Fibroblast of lung (primary cell): ENCODE data around the gene LITAF. TPM values are rescaled to one million over a fixed set of nuclear protein-coding genes. Genes with fewer than 3 reads are reported as not detected.

Source experiments
- DNase-seq, 2 donors: peaks; one replicate each; pipeline versions ENCODE4 v3.0.0 to v3.0.0-alpha.2; 2010; ENCODE audit warnings: low read depth in 2 of 2
- H2AFZ ChIP-seq: 2 replicates; pipeline ENCODE4 v1.5.1; 2012; ENCODE audit warnings: low read length, control low read depth, inconsistent platforms
- H3K27ac ChIP-seq: 2 replicates; pipeline ENCODE4 v1.5.1; 2011; ENCODE audit warnings: low read length, control low read depth; ENCODE audit not compliant: insufficient read depth
- H3K27me3 ChIP-seq: 2 replicates; pipeline ENCODE4 v1.5.1; 2011; ENCODE audit warnings: mild to moderate bottlenecking, low read length; ENCODE audit not compliant: control insufficient read depth, insufficient read depth
- H3K36me3 ChIP-seq: 2 replicates; pipeline ENCODE4 v1.5.1; 2011; ENCODE audit warnings: low read length; ENCODE audit not compliant: control insufficient read depth, insufficient read depth
- H3K4me1 ChIP-seq: 2 replicates; pipeline ENCODE4 v1.5.1; 2011; ENCODE audit warnings: low read length; ENCODE audit not compliant: control insufficient read depth, insufficient read depth; ENCODE audit errors: extremely low read depth
- H3K4me2 ChIP-seq: 2 replicates; pipeline ENCODE4 v1.5.1; 2011; ENCODE audit warnings: low read length, control low read depth; ENCODE audit not compliant: insufficient read depth; ENCODE audit errors: extremely low read depth
- H3K4me3 ChIP-seq, 4 experiments: fragments of 200-600 bp in 1 of 4; sonication (generic) in 1 of 4; replicated peaks in 1 of 4; 2 replicates each; pipeline ENCODE4 v1.5.1; 2011 to 2016; ENCODE audit warnings: low read length in 4 of 4, low read depth in 3 of 4, mild to moderate bottlenecking in 3 of 4, control low read depth in 2 of 4, inconsistent platforms in 1 of 4, mixed read lengths in 1 of 4; ENCODE audit not compliant: insufficient read depth in 1 of 4; ENCODE audit errors: control extremely low read depth in 1 of 4
- H3K79me2 ChIP-seq: 2 replicates; pipeline ENCODE4 v1.5.1; 2012; ENCODE audit warnings: mild to moderate bottlenecking, low read length, inconsistent platforms; ENCODE audit not compliant: control insufficient read depth, insufficient read depth
- H3K9ac ChIP-seq: 2 replicates; pipeline ENCODE4 v1.5.1; 2011; ENCODE audit warnings: mild to moderate bottlenecking, low read length, control low read depth; ENCODE audit not compliant: insufficient read depth
- H3K9me3 ChIP-seq: 2 replicates; pipeline ENCODE4 v1.5.1; 2012; ENCODE audit warnings: low read depth, low read length; ENCODE audit not compliant: control insufficient read depth, insufficient read depth
- H4K20me1 ChIP-seq: 2 replicates; pipeline ENCODE4 v1.5.1; 2011; ENCODE audit warnings: low read length; ENCODE audit not compliant: control insufficient read depth, insufficient read depth; ENCODE audit errors: extremely low read depth
- EZH2 ChIP-seq: IDR thresholded peaks from 2 replicates; pipeline ENCODE4 v1.5.1; 2012; ENCODE audit warnings: low read length, control low read depth, mild to moderate bottlenecking; ENCODE audit errors: missing control alignments
- polyA plus RNA-seq, 2 donors: library from polyadenylated mRNA; depleted of rRNA in 1 of 2; stranded (reverse) in 1 of 2; unstranded in 1 of 2; fragments of >200 nt; gene quantifications; 2 replicates each; pipeline ENCODE4 v1.2.1, GENCODE V29; 2011 to 2012; ENCODE audit warnings: missing spikeins in 1 of 2
- total RNA-seq: library from RNA; depleted of rRNA; stranded (reverse); fragments of >200 nt; gene quantifications from 2 replicates; pipeline ENCODE4 v1.2.1, GENCODE V29; 2014
- TF ChIP-seq, protein P1 (sequence below), 2 donors: IDR thresholded peaks in 1 of 2; conservative IDR thresholded peaks in 1 of 2; 1 replicate in 1 of 2; 2 replicates in 1 of 2; pipeline ENCODE4 v1.5.1; 2011 to 2012; ENCODE audit warnings: low read length in 2 of 2, control low read depth in 1 of 2, inconsistent platforms in 1 of 2, low read depth in 1 of 2, mild to moderate bottlenecking in 1 of 2

Gene LITAF
- total and polyA plus RNA-seq, 2 donors (not counting 1 experiment from before 2014, with no cell fraction given) = 79.6 to 162 TPM

DNA sequence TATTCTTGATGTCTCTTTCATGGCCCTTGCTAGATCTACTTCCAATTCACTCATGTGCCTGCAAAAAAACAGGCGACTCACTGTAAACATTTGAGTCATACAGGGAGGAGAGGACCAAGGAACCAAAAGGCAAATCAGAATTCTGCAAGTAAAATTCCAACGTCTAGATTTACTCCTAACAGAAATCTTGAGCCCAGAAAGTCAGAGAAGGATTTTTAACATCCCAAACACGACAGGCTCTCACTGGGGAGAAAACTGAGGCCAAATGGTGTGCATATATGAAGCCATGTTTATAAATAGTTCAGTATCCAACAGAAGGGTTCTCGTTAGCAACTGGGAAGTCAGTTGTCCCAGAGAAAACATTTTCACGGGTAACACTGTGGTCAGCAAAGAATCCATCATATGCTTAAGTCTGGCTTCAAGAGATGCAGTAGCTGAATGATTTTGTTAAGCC is 40.1 kb downstream of the LITAF start:
- Histone ChIP-seq H3K27me3 (no peaks in the 10 kb centered on the region), H4K20me1 (no peaks in the 10 kb centered on the region), H3K4me3 (peak overlapping the region in 1 of 4 experiments; percentile 19), H3K9me3 (no peaks in the 10 kb centered on the region), H3K36me3 (peaks cover 8% of the 10 kb centered on the region), H3K4me1 (peaks cover 4% of the 10 kb centered on the region), H2AFZ (no peak overlapping the region), H3K4me2 (peak overlapping the region; percentile 30), H3K27ac (peak overlapping the region; percentile 50), H3K9ac (no peak overlapping the region), H3K79me2 (no peaks in the 10 kb centered on the region)
- DNase-seq = peak; percentile 72 to 87
- TF ChIP-seq EZH2 = no peak
- TF ChIP-seq, protein P1, sequence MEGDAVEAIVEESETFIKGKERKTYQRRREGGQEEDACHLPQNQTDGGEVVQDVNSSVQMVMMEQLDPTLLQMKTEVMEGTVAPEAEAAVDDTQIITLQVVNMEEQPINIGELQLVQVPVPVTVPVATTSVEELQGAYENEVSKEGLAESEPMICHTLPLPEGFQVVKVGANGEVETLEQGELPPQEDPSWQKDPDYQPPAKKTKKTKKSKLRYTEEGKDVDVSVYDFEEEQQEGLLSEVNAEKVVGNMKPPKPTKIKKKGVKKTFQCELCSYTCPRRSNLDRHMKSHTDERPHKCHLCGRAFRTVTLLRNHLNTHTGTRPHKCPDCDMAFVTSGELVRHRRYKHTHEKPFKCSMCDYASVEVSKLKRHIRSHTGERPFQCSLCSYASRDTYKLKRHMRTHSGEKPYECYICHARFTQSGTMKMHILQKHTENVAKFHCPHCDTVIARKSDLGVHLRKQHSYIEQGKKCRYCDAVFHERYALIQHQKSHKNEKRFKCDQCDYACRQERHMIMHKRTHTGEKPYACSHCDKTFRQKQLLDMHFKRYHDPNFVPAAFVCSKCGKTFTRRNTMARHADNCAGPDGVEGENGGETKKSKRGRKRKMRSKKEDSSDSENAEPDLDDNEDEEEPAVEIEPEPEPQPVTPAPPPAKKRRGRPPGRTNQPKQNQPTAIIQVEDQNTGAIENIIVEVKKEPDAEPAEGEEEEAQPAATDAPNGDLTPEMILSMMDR (conservative IDR thresholded peaks at IDR 0.05 in 1 of 2, IDR thresholded peaks at IDR 0.05 in 1 of 2; ENCODE audit: low read depth in 1 of 2, low read length in 2 of 2) = no peak

DNA sequence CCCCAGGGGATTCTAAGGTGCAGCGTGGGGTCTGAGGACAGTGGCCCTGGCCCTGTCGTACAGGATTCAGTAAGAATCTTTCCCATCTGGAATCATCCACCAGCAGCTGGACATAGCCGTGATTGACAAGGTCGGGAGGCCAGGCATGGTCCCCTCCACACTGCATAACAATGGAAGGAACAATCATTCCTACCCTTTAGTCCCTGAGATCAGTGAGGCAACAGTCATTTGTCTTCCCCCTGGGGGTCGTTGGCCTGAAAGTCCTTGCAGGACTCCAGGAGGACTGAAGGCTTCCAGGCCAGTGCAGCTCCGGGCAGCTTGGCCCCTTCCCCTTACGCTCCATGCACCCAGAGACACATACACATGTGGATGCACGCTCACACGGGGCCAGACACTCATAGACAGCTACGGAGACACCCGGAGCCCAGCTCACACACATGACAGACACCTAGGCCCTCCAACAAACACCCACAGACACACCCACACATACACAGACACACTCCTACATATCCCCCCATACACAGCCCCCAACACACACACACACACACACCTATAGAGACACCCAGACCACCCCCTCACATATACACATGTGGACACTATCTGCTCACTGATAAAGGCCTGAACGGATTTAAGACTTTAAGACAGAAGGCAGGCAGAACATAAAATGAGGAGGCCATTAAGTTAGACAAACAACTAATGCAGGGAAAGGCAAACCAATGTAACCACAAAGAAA is 42.9 kb downstream of the LITAF start:
- DNase-seq = no peak
- TF ChIP-seq, protein P1 (conservative IDR thresholded peaks at IDR 0.05 in 1 of 2, IDR thresholded peaks at IDR 0.05 in 1 of 2; ENCODE audit: low read depth in 1 of 2, low read length in 2 of 2) = no peak
- no peak for TF ChIP-seq EZH2
- Histone ChIP-seq H3K36me3 (peaks cover 3% of the 10 kb centered on the region), H3K9me3 (no peaks in the 10 kb centered on the region), H3K27me3 (no peaks in the 10 kb centered on the region), H3K9ac (no peak overlapping the region), H3K27ac (no peak overlapping the region), H3K4me3 (no peak overlapping the region), H2AFZ (no peak overlapping the region), H3K4me1 (peaks cover 4% of the 10 kb centered on the region), H3K79me2 (no peaks in the 10 kb centered on the region), H4K20me1 (no peaks in the 10 kb centered on the region), H3K4me2 (no peak overlapping the region)

DNA sequence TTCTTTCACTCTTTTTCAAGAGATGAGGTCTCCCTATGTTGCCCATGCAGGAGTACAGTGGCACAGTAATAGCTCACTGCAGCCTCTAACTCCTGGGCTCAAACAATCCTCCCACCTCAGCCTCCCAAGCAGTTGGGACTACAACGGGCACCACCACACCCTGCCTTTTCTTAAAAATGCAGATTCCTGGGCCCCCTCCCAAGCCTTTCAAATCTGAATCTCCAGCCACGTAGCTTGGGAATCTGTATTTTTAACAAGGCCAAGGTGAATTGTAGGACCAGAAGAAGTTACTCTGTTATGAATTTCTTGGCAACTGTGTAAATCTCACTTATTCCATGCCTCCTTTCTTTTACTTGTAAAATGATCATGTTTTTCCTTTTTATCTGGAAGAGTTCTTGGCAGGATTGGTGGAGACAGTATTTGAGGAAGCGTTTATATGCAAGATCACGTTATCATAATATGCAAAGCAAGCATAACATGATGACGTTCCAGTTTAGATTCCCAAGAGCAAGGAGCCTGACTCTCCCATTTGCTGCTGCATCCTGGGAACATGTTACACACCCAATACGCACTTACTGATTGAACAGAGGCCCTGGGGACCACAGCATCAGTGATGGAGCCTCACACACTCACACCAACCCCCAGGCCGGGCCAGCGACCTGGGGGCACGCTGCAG is 44.5 kb downstream of the LITAF start:
- Histone ChIP-seq H3K9ac (no peak overlapping the region), H3K4me1 (peaks cover 4% of the 10 kb centered on the region), H3K4me2 (no peak overlapping the region), H4K20me1 (no peaks in the 10 kb centered on the region), H3K36me3 (no peaks in the 10 kb centered on the region), H3K27me3 (no peaks in the 10 kb centered on the region), H2AFZ (no peak overlapping the region), H3K9me3 (no peaks in the 10 kb centered on the region), H3K27ac (no peak overlapping the region), H3K79me2 (no peaks in the 10 kb centered on the region), H3K4me3 (no peak overlapping the region)
- TF ChIP-seq EZH2 = no peak
- TF ChIP-seq, protein P1 (conservative IDR thresholded peaks at IDR 0.05 in 1 of 2, IDR thresholded peaks at IDR 0.05 in 1 of 2; ENCODE audit: low read depth in 1 of 2, low read length in 2 of 2) = no peak
- DNase-seq = peak in 1 of 2 donors; percentile 50
